ENCODE results near the gene FXYD6.

FXYD6 gene

DNA sequence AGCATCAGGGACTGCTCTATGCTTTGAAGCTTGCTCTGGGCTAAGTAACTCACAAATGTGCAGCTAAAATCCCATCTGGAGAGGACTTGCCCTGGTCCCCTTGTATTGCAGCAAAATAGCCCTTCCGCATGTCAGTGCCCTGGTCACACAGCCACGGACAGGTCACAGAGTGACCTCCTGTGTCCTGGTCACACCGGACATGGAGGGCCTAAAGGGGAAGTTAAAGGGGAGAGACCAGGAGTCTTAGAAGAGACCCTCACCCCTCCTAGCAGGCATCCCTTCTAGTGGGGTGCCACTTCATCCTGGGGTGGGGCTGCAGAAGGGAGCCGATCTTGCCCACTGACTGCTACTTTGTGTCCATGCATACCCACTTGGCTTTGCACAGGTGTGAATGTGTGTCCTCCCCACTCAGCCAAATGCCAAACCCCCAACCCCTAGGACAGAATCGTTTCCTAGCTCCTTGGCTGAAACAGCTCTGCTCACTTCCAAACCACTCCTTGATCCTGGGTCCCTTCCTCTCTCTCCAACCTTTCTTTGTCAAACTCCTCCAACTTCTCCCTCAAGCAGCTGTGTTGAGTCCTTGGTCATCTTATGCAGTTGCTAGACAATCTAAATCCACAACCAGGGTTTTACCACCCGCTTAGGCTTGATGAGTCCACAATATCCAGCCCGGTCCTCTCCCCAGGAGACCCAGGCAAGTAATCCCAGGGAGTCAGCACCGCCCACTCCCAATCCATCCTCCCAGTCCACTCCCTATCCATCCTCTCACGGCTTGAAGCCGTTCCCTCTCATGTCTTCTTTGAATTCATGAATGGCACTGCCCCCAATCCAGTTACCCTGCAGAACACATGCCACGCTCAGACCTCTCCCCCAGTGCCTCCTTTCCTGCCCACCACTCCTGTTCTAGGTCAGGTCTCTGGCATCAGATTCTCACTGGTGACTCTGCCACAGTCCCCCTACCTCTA, 3.3 kb upstream of the FXYD6 start:
- TF ChIP-seq, protein P1, sequence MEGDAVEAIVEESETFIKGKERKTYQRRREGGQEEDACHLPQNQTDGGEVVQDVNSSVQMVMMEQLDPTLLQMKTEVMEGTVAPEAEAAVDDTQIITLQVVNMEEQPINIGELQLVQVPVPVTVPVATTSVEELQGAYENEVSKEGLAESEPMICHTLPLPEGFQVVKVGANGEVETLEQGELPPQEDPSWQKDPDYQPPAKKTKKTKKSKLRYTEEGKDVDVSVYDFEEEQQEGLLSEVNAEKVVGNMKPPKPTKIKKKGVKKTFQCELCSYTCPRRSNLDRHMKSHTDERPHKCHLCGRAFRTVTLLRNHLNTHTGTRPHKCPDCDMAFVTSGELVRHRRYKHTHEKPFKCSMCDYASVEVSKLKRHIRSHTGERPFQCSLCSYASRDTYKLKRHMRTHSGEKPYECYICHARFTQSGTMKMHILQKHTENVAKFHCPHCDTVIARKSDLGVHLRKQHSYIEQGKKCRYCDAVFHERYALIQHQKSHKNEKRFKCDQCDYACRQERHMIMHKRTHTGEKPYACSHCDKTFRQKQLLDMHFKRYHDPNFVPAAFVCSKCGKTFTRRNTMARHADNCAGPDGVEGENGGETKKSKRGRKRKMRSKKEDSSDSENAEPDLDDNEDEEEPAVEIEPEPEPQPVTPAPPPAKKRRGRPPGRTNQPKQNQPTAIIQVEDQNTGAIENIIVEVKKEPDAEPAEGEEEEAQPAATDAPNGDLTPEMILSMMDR (IDR thresholded peaks at IDR 0.05): no peak

DNA sequence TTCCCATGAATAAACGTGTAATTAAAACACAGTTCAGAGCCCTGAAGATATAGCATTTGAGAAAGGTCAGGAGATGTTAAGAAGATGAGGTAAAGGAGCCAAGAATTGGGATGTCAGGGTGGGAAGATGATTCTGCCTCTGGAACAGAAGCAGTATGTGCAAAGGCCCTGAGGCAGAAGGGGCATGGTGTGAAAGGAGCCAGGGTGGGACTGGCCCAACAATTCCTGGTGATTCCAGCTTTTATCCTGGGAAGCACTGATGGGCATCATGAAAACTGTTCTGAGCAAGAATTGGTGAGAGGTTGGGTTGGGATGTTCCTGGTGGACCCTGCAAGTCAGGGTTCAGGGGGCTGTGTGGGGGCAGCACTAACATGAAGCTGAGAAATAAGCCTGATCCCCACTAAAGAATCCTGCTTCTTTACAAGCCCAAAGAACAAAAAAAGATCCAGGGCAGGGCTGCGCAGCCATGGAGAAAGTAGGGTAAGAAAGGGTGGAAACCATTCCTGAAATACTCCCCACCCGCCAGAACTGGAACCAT, 2.5 kb upstream of the FXYD6 start:
- TF ChIP-seq, protein P1 (IDR thresholded peaks at IDR 0.05): no peak

DNA sequence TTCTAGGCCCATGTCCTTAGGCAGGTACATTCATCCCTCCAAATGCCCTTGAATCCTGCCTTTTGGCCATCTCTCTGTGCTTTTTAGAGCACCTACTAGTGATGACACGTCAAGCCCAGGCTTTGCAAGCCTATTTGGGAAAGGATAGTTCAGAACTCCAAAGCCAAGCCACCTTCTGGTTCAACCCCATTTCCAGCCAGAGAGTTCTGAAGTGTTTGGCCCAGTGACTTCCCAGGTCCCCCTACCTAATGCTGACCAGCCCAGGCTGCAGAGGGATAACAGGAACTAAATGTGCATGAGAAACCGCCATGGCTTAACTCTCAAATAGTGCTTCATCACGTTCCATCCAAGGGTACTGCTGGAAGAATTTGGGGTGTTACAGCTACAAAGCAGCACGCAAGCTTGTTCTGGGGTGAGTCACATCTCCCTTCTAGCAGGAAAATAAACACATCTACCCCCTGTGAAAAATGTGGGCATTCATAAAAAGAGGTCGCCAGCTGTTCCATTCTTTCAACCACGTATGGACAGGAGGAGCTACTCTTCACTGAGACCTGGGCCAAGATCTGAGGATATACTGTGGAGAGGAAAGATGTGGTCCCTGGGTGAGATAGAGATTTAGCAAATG, 2.0 kb upstream of the FXYD6 start:
- TF ChIP-seq, protein P1 (IDR thresholded peaks at IDR 0.05): no peak

DNA sequence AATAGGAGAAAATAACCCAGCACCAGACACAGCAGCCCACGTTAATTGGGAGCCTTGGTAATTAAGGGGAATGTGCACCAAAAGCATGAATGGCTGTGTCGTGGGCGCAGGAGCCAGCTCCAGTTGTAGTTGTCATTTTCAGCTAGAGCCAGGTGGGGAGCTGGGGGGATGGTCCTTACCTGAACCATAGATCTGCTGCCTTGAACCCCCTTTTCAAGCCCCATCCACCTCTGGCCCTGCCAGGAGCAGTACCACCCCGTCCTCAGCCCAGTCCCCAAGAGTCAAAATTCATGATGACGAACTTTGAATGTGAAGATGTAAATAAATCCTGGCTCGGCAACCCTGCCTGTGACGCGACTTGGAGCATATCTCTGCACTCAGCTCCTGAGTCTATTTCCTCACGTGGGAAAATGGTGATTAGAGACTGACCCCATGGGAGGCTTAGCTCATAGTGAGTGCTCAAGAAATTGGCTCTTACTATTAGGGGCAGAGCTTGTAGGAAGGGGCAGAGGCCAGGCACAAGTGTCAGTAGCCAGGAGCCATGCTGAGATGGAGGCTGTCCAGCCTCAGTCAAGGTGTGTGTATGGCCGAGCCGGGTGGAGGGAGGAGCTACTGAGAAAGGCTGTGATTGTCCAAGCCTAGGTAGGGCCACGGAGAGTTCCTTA, 794 bp upstream of the FXYD6 start:
- TF ChIP-seq, protein P1 (IDR thresholded peaks at IDR 0.05): no peak

DNA sequence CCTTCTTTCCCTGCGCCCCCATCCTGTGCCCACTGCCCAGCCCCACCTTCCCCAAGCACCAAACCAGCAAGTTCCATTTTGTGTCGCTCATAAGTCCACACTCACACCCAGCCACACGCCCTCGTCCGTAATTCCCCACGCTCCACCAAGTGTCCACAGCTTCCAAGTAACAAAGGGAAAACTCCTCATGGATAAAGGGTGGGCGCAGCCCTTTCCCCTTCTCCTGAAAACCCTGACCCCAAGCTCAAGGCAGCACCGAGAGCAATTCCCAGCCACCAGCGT, 458 bp downstream of the FXYD6 start:
- TF ChIP-seq, protein P1 (IDR thresholded peaks at IDR 0.05): no peak

DNA sequence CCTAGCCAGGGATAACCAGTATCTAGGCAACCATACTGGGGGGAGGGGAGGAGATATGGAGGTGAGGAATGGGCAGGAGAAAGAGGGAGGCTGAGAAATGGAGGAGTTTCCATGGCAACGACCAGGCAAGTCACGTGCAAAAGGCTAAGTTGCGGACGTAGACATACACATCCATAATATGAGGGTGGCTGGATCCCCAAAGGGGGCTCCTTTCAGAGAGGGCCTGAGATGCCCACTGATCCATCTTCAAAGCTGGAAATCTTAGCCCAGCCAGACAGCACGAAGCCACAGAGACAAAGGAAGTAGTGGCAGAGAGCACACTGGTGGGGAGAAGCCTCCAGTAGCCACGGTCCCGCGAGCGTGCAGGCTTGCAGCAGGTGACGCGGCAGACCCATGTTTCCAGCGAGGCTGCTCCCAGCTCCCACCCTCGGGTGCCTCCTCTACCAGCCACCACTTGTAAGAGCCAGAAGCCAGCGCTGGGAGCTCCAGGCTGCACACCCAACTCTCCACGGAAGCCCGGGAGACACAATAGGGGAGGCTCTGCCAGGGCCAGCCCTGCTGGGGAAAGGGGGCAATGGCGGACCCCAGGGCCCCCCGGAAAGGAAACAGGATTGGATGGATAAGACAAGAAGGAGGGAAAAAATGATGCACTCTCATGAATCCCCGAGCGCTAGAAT, 938 bp downstream of the FXYD6 start:
- TF ChIP-seq, protein P1 (IDR thresholded peaks at IDR 0.05): no peak

DNA sequence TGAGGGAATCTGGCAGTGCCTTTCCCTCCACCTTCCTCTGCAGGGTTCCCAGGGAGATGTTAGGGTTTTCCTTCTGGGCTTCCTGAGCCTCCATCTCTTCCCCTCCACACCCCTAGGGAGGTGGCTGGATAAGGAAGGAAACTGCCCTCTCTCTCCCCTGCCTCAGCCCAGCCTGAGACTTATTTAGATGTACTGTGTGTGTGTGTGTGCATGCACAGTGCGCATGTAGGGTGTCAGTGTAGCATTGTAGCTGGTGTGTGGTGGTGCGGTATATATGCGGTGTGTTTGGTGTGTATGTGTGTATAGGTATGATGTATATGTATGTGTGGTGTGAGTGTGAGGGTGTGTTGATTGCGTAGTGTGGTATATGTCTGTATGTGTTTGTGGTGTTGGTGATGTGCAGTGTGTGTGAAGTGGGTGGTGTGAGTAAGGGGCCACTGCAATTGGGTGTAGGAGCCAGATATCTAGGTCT, 1.5 kb downstream of the FXYD6 start:
- TF ChIP-seq, protein P1 (IDR thresholded peaks at IDR 0.05): no peak

Measured in LNCAP (cell line).